ENCODE data around the gene PPBP.
"Not testable (repeated sequence)": the region's sequence is repeated elsewhere in the genome, so short reads cannot be mapped to it uniquely, and the experiment has no call there.

GRCh38 chr4:73959041-73959440 lies 28.9 kb downstream of the PPBP start:
- TF ChIP-seq CTCF, POLR2A (IDR thresholded peaks at IDR 0.05): not testable (repeated sequence)
